HG02938 (cell line): ENCODE data around the gene GCK.

ENCODE experiments used
- ATAC-seq: cut with Tn5 transposase; IDR thresholded peaks from one replicate; pipeline ENCODE4 v1.9.1; 2021; ENCODE audit warnings: mild to moderate bottlenecking, moderate library complexity; ENCODE audit not compliant: unreplicated experiment

The GCK gene

GRCh38 chr7:44097064-44097932 lies 91.9 kb downstream of the GCK start:
- peak; percentile 52 for ATAC-seq

DNA sequence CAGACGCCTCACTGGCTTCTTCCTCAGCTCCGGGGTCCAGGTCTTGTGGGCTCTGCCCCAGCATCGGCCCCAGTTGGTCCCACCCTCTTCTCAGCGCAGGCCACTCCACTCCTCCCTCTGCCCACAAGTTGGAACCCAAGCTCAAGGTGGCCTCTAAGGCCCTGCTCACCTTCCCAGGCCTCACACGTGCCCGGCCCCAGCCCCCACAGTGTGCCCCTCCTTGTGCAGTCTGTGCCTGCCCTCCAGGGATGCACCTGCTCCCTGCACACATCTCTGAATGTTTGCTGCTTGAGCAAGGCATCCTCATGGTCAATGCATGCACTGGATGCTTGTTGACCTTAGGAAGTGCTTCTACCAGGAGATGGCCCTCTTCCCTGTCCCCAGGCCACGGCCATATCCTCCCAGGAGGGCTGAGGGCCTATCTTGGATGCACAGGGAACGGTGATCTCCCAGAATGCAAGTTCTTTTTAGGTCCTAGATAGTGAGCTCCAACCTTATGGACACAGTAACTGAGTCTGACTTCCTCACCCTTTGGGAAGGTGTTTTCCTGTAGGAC lies 92.8 kb downstream of the GCK start:
- no peak for ATAC-seq

GRCh38 chr7:44095781-44096180 lies 93.5 kb downstream of the GCK start:
- no peak for ATAC-seq

DNA sequence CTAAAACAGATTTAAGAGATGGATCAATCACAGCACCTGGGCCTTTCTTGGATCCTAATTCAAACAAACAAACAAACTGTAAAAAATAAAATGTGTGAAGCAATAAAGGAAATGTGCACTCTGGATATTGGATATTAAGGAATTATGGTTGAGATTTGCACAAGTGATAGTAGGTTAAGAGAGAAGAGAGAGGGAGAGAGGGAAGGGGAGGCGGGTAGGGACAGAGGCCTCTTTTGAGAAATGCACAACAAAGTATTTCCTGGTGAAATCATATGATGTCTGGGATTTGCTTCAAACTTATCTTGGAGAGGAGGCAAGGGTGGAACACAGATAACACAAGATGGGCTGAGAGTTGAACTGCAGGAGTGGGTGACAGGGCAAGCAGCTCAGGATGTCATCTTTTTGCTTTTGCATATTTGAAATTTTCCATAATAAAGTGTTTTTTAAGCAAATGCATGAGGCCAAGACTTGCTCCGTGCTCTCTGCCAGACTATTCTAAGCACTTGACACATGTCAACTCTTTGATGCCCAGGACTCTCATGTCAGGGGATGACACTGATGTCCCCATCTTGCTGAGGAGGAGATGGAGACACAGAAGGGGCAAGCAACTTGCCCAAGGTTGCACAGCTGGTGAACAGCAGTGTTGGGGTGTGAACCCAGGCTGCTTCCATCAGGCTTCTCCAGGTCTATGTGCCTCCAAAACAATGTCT lies 94.2 kb downstream of the GCK start:
- no peak for ATAC-seq

- no peak for ATAC-seq
Observed at GRCh38 chr7:44094365-44094764, 94.9 kb downstream of the GCK start.
